Articular chondrocyte of knee joint (primary cell): ENCODE results near the gene SLC38A6. TPM values are rescaled to one million over a fixed set of nuclear protein-coding genes. Genes with fewer than 3 reads are reported as not detected.

ENCODE experiments used
- small RNA-seq: library from RNA; depleted of rRNA; stranded (forward); fragments of <200 nt; gene quantifications from one replicate; pipeline ENCODE3, GENCODE V24; 2012
- total RNA-seq: library from RNA; depleted of rRNA; stranded (reverse); fragments of >200 nt; gene quantifications from 2 replicates; pipeline ENCODE4 v1.2.3, GENCODE V29; 2012

The SLC38A6 gene
- total RNA-seq: 149 and 175 TPM in 2 replicates

DNA sequence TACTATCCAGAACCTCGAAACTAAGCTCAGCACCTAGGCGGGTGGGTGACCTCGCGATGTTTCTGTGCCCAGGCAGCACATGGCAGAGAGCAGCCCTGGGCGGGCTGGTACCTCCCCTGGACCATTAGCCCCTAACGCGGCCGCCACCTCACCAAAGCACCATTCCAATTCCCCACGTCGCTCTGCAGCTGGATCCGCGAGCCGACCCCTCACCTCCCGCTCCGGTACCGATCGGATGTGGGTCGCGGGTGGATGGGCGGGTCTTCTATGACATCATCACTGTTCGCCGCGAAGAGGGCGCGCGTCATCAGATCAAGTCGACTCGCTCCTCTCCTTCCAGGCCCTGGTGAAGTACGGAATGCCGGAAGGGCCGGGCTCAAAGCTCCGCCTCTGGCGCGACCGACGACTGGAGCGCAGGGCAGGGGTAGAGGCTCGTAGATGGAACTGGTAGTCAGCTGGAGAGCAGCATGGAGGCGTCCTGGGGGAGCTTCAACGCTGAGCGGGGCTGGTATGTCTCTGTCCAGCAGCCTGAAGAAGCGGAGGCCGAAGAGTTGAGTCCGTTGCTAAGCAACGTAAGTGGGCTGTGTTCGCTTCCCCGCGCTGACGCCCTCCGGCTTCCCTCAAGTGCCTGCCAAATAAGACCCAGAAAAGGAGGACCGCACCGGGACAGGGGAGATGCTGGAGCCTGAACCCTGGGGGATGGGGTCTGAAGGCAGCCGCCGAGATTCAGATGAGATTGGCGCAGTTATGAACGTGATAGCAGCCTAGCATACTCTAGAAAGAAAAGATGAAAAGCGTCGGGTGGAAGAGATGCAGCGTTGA, at the start of gene SLC38A6, which contains the start of gene TRMT5:
Gene SLC38A6 (plus strand): TSS at position 435 of the 822 bp plus-strand sequence. CDS start 33 bp downstream, at position 468.
Gene TRMT5 (minus strand): TSS at position 269 of the 822 bp plus-strand sequence. CDS start 106 bp downstream, at position 163.

Small RNAs within 50 kb of the gene (small RNA-seq; reads per million reads assigned to genes)
- not detected for gene RNU6-398P

Other genes with a start within 250 kb of the SLC38A6 start
- gene MNAT1, start 246.5 kb upstream of the SLC38A6 start, total RNA-seq: 65.2 and 87.8 TPM in 2 replicates
- 23.7 and 29.6 TPM in 2 replicates for gene TRMT5, start 166 bp upstream of the SLC38A6 start, total RNA-seq